Esophagus squamous epithelium (tissue), 4 donors: ENCODE data around the gene NRG3.

Source experiments
- CTCF ChIP-seq, 6 experiments: fragments of 450-650 bp in 4 of 6; fragments of 200-600 bp in 2 of 6; sonication (generic) in 2 of 6; IDR thresholded peaks; one replicate each; pipeline ENCODE4 v1.5.1; 2016 to 2019; ENCODE audit warnings: antibody characterized with exemption in 6 of 6, mild to moderate bottlenecking in 4 of 6, moderate library complexity in 4 of 6
- POLR2A ChIP-seq, 4 donors: fragments of 450-650 bp; IDR thresholded peaks; one replicate each; pipeline ENCODE4 v1.6.1; 2017; ENCODE audit warnings: antibody characterized with exemption in 4 of 4, mild to moderate bottlenecking in 4 of 4, moderate library complexity in 3 of 4

GRCh38 chr10:82643601-82644000, 768.6 kb downstream of the NRG3 start:
- TF ChIP-seq CTCF (IDR thresholded peaks at IDR 0.05) (no peak), POLR2A (IDR thresholded peaks at IDR 0.05) (no peak)
